ENCODE measurements around the gene ETFB.

The ETFB gene

DNA sequence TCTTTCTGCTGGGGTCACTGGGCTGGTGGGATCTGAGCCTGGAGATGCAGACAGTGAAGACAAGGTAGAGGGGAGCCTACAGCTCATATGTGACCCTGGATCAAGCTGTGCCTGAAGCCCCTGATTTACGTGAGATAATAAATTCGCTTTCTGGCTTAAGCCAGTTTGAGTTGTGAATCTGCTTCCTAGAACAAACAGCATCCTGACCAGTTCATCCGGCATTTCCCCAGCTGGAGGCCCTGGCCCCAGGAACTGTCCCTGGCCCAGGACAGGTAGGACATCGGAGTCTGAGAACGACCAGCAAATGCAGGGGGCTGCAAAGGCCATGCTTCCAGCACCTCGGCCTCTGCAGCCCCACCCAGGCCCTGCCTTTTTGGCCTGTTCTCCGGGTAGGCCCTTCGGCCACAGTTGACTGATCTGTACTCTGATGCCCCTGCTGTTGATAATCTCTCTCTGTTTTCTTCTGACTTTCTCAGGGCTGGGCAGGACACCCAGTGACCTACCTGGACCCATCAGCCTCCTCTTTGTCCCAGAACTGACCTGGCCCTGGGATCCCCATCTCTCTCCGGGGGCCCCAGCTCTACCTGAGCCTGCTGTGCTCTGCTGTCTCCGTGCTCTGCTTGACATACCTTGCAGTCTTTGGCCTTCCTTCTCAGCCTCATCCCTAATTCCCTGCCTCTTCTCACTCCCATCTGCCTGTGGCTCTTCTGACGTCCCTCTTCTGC lies 14.8 kb downstream of the ETFB start:
- DNase-seq: no peak

- DNase-seq: no peak
Observed at GRCh38 chr19:51347209-51347928, 18.8 kb downstream of the ETFB start.

- DNase-seq: no peak
Observed at GRCh38 chr19:51346742-51347141, 19.4 kb downstream of the ETFB start.

DNA sequence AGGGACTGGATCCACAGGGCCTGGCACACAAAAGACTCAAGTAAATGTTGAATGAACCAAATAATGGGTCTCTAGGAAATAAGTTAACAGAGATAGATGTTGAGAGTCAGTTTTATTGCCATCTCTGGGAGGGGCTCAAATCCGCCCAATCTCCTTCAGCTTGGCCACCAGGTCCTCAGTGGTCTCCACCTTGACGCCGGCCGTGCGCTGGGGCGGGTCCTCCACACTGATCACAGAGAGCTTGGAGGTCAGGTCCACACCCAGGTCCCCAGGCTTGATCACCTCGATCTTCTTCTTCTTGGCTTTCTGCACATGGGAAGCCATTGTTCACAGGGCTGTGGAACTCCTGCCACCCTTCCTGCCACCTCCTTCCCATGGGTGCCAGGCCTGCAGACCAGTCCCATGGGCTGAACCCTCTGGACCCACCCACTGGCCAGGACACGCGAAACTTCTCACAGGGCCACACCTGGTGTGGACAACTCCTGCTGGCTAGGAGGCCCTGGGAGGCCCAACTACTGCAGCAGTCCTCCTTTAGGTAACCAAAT lies 21.0 kb downstream of the ETFB start:
- no peak for DNase-seq

DNA sequence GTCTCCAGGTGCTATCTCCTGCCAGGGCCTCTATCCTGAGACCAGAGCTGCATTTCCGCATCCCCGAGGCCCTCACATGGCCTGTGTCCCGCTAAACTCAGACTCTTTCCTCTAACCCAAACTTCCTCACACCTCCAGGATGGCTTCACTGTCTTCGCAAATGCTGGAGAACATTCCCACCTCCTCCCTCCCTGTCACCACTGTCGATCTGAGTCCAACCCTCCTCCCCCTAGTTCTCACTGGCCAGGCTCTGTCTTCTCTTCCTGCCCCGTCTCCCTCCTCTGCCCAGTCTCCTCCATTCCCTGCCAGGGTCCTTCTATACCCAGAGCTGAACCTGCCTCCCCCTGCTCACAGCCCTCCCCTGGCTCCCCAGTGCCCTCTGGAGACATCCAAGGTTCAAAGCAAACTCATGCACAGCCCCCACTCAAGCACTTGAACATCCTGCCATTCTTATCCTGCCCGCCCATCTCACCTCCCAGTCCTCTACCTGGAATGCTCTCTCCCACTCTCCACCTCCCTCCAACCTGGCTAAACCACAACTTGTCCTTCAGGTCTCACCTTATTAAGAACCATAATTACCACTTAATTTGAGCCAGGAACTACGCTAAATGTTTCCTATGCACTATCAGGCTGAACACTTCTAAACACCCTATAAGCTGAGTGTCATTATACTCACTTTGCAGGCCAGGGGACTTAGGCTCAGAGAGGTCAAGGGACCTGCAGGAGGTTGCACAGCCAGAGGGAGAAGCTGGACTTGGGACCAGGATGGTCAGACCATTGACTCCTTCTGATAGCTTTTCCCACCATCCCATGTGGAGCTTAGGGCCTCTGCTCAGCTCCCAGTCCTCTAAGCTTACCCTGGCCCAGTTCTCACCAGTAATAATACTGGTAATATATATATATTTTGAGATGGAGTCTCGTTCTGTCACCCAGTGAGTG lies 23.3 kb downstream of the ETFB start:
- no peak for DNase-seq

GRCh38 chr19:51341976-51342580 lies 24.1 kb downstream of the ETFB start, which contains the start of gene VSIG10L:
TSS of gene VSIG10L (minus strand) at chr19:51342139. CDS start at chr19:51342124, 15 bp downstream.
- no peak for DNase-seq

GRCh38 chr19:51341066-51341465 lies 25.1 kb downstream of the ETFB start:
- no peak for DNase-seq

- DNase-seq: peak; percentile 93
Observed at GRCh38 chr19:51339687-51340656, 26.2 kb downstream of the ETFB start.

GRCh38 chr19:51339313-51339686 lies 26.9 kb downstream of the ETFB start:
- DNase-seq: no peak

DNA sequence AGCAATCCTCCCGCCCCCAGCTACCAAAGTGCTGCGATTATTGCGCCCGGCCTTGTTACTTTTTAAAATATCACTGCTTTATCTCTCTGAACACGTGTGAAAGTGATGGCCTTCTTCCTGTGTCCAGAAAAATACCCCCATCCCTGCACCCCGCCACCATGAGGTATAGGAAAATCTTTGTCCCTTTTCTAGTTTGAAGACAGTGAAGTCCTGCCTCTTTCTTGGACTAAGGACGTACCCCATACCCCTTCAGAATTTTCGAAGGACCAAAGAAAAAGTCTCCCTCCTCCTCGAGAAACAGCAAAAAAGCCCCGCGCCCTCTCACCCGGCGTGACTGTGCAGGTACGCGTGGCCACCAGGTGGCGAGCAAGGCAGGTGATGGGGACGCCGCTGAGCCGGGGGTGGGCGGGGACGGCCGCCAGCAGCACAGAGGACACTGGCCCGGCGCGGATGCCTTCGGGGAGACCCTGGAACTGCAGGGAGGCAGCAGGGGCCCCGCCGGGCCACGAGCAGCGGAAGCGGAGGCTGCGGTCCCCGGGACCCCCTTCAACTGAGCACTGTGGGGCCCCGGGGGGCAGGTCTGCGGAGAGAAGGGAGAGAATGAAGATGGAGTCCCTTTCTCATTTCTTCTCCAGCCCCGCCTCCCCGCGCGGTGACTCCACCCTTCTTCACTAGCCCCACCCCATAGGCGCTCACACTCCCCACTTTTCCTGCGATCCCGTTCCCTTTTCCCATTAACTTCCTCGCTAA lies 27.4 kb downstream of the ETFB start:
- DNase-seq: peak; percentile 84

DNA sequence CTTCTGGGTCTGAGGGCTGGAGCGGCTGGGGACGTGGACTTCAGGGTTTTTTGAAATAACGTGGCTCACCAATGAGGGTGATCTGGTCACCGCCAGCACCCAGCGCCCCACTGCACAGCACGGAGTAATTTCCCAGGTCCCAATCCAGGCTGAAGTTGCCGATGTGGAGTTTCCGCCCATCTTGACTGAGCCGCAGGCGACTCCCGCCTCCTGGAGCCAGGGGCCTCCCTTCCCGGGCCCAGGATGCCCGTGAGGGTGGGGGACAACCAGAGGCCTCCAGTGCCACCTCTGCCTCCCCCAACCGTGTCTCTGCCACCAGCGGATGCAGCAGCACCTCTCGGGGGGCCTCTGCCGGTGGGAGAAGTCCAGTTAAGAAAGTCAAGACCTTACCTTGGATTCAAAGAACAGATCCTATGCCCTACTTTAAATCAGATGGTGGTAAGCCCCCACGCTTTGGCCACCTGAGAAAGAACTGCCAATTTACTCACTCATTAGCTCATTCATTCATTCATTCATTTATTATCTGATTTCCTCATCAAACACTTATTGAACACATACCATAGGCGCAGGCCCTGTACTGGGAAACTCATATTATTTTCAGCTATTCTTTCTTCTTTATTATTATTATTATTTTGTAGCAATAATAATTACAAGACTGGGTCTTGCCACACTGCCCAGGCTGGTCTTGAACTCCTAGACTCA lies 28.2 kb downstream of the ETFB start:
- DNase-seq: no peak

DNA sequence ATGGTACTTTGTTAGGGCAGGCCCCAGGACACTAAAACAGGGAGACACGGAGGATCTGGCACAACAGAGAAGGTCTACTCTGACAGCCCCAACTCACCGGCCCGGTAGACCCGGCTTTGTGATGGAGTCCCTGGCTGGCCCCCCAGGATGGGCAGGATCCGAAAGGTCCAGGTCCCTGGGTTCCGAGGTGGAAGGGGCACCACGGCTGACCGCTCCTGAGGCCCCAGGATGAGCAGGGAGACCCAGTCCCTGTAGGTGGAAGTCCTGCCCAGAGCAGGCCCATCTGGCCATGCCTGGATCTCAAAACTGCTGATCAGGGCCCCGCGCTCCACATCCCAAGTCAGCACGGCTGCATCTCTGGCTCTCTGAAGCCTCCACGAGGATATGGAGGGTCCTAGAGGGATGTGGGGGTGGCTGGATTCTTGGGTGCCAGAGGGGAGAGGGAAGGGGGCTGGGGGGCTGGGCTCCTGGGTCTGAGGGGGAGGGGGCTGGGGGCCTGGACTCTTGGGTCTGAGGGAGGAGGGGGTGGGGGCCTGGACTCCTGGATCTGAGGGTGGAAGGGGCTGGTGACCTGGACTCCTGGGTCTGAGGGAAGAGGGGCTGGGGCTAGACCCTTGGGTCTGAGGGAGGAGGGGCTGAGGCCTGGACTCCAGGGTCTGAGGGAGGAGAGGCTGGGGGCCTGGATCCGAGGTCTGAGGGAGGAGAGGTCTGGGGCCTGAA lies 28.9 kb downstream of the ETFB start:
- no peak for DNase-seq

GRCh38 chr19:51333836-51334460 lies 32.2 kb downstream of the ETFB start:
- DNase-seq: no peak

DNA sequence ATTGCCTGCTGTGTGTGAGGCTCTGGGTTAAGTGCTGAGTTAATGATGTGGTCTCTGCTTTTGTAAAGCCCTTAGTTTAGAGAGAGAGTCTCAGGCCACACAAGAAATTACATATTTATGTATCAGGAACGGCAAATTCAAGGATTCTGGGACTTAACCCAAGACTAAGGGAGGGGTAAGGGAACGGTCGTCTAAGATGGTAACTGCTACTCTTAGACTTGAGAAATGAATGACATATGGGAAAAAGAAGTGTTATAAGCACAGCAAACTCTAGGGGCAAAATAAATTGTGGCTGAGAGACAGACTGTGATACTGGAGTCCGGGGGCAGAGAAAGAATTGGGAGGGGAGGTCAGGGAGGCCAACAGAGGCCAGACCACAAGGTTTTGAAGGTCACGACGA lies 34.5 kb downstream of the ETFB start:
- DNase-seq: no peak

DNA sequence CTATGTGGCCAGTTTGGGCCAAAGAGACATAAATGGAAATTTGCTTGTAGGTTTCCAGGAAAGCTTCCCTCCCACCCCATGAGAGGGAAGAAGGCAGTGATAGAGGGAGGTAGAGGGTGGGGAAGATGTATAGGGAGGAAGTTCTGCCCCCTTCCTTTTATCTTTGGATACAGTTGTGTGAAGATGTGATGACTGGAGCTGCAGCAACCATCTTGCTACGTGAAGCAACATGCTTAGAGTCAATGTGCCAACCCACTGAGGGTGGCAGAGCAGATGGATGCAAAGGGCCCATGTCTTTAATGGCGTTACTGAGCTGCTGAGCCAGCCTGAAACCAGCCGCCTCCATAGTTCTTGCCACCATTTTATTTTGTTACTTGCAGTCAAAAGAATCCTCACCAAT lies 35.0 kb downstream of the ETFB start:
- no peak for DNase-seq

DNA sequence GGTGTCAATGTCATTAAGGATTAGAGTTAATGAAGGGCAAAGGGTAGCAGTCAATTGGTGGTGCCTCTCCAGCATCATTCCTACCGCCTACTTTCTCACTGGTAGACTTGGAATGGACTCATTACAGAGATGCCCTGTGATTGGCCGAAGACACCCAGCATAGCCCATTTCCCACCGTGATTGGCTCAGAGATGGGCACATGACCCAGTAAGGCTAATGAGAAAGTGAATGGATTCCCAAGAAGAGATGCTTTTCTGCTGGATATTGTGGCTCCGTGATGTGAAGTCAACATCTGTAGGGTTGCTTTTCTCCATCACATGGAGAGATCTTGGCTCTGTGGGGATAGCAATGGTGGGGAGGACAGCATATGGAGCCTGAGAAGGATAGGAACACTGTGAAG lies 35.8 kb downstream of the ETFB start:
- no peak for DNase-seq

- no peak for DNase-seq
Observed at GRCh38 chr19:51329411-51329810, 36.8 kb downstream of the ETFB start.

GRCh38 chr19:51327066-51328001 lies 38.9 kb downstream of the ETFB start:
- DNase-seq: peak; percentile 43

Data from CD4-positive, alpha-beta T cell treated with Interleukin-17A for 1 hour (primary cell).